ENCODE measurements around the gene GMNC.

GMNC gene

GRCh38 chr3:190847436-190847835 is 15.1 kb downstream of the GMNC start:
- no peak for DNase-seq

GRCh38 chr3:190840146-190840545 is 22.3 kb downstream of the GMNC start:
- DNase-seq = no peak

DNA sequence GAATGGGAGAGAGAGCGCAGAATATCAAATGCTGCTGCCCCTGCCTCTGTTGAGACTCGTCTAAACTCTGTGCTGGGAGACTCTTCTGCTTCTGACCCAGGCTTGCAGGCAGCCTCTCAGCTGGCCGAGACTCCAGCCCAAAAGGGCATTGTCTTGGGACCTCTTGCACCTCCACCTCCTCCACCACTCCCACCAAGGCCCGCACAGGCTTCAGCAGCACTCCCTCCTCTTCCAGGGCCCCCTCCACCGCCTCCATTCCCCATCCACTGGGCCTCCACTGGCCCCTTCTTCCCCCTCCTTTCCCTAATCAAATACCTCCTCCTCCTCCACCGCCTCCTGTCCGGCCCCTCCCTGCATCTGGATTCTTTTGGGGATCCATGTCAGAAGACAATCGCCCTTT is 31.3 kb downstream of the GMNC start:
- DNase-seq = no peak

GRCh38 chr3:190830031-190830430 is 32.5 kb downstream of the GMNC start:
- no peak for DNase-seq

GRCh38 chr3:190826018-190826417 is 36.5 kb downstream of the GMNC start:
- DNase-seq = no peak

- no peak for DNase-seq
These were observed 37.0 kb downstream of the GMNC start for GRCh38 chr3:190825386-190826016.

DNA sequence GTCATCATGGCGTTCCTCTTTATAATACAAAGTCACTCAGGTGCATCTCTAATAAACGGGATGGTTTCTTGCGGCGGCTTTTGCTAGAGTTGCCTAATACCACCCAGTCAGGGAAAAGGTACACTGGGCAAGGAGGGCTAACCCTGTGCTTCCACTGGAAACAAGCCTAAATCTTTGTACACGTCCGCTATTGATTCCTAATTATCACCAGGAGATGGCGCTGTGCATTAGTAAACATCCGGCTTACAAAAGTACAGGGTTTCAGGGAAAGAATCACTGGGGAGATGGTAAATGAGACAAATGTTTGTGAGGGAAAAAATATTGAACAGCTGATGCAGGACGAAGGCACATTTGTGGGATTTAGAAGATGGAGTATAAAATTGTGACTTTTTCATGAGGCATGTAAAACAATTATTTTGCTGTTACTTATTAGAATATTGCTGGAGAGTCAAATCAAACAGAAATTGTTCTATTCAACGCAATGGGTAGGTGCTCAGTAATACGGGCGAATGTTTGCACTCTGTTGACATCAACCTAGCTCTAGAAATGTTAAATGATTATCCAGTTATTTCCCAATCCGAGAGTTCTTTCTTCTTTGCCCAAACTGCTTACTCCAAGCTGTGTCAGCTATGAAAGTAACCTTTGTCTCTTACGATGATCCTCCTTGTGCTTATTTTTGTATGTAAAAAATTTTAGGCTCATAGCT is 50.6 kb downstream of the GMNC start:
- DNase-seq = no peak

- no peak for DNase-seq
These were observed 51.5 kb downstream of the GMNC start for GRCh38 chr3:190810957-190811356.

GRCh38 chr3:190809351-190809750 is 53.1 kb downstream of the GMNC start:
- no peak for DNase-seq

- DNase-seq = no peak
These were observed 54.6 kb downstream of the GMNC start for GRCh38 chr3:190807719-190808375.
